AG04450 (cell line): Measurements from ENCODE around the gene NTF3. TPM values are rescaled to one million over a fixed set of nuclear protein-coding genes. Genes with fewer than 3 reads are reported as not detected.

Experiments
- CTCF ChIA-PET: fragments of 300-600, 350-600 bp; formaldehyde crosslinking; extraction: SDS; loops from one replicate; lab custom pipeline; 2022; ENCODE audit warnings: antibody characterized with exemption, inconsistent platforms; lab: Charles Lee
- POLR2A ChIA-PET: fragments of 350-600 bp; formaldehyde crosslinking; extraction: SDS; loops from one replicate; lab custom pipeline; 2021; ENCODE audit warnings: antibody characterized with exemption, inconsistent platforms; lab: Yijun Ruan, JAX
- DNase-seq: peaks from one replicate; pipeline ENCODE4 v3.0.0-alpha.2; 2011; ENCODE audit warnings: low read depth, low spot score
- H3K27ac ChIP-seq: one replicate; pipeline ENCODE4 v1.5.1; 2012; ENCODE audit warnings: low read depth, low read length, control low read depth
- H3K27me3 ChIP-seq: one replicate; pipeline ENCODE4 v1.6.0; 2012; ENCODE audit warnings: low read length; ENCODE audit not compliant: control insufficient read depth, insufficient read depth
- H3K4me3 ChIP-seq: 2 replicates; pipeline ENCODE4 v1.5.1; 2011; ENCODE audit warnings: mild to moderate bottlenecking, low read depth, low read length, control low read depth
- H3K9me3 ChIP-seq: 2 replicates; pipeline ENCODE4 v1.5.1; 2012; ENCODE audit warnings: low read length; ENCODE audit not compliant: control insufficient read depth, insufficient read depth
- CTCF ChIP-seq: IDR thresholded peaks from 2 replicates; pipeline ENCODE4 v1.5.1; 2011; ENCODE audit warnings: low read depth, low read length, control low read depth, inconsistent platforms
- polyA plus RNA-seq: library from polyadenylated mRNA; depleted of rRNA; stranded (reverse); fragments of >200 nt; gene quantifications from 2 replicates; pipeline ENCODE4 v1.2.3, GENCODE V29; 2011

Gene NTF3
- polyA plus RNA-seq, 1 experiment: 31.5 TPM

DNA sequence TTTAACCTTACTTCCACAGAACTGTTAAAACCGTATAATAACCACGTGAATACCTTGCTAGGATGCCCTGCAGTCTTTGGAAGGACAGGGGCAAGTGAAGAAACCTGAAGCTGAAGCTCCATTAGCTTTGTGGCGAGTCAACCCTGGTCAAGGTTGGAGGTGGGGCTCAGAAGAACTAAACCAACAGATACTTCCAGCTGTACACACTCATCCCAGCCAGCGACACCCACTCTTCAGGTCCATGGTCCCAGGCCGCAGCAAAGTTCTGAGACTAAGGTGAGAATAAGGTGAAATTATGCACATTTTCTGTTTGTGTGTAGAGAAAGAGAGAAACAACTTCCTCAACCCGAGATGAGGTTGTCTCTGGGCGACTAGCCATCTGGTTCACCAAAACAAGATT lies 77.6 kb downstream of the NTF3 start:
- Histone ChIP-seq H3K4me3 (no peak overlapping the region), H3K27me3 (no peaks in the 10 kb centered on the region), H3K9me3 (no peaks in the 10 kb centered on the region), H3K27ac (no peak overlapping the region)
- no peak for TF ChIP-seq CTCF
- ChIA-PET POLR2A (interaction anchor here (1.2 kb wide), 1 partner anchor 78 kb away, joined by 7 read pairs; the partner anchor contains the start of gene NTF3), CTCF (interaction anchor here (8.5 kb wide), 1 partner anchor 79 kb away, joined by 133 read pairs; the partner anchor contains the start of gene NTF3)
- DNase-seq: no peak

GRCh38 chr12:5510251-5510805 lies 78.4 kb downstream of the NTF3 start:
- Histone ChIP-seq H3K27ac (no peak overlapping the region), H3K9me3 (no peaks in the 10 kb centered on the region), H3K4me3 (no peak overlapping the region), H3K27me3 (no peaks in the 10 kb centered on the region)
- POLR2A ChIA-PET: no interaction called here
- no peak for DNase-seq
- no peak for TF ChIP-seq CTCF
- CTCF ChIA-PET: interaction anchor here (0.9 to 8.5 kb wide), 11 partner anchors 11 to 426 kb away, joined by 3 to 133 read pairs (median 4); partner anchors contain the start of gene NTF3

DNA sequence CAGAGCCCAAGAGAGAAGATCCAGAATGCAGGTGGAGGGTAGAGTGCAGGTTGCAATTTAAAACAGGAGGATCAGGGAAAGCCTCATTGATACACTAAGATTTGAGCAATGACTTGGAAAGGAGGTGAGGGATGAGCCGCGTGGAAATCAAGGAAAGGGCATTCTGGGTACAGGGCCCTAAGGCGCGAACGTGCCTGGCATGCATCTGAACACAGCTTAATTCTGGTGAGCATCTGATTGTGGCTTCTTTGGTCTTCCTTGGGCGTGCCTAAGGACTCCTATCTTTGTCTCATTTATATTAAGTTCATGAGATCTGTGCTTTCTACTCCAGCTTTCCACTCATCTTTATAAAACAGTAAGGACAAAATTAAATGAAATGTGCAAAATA lies 79.3 kb downstream of the NTF3 start:
- POLR2A ChIA-PET: interaction anchor here (1.3 kb wide), 1 partner anchor 79 kb away, joined by 5 read pairs; the partner anchor contains the start of gene NTF3
- DNase-seq: no peak

GRCh38 chr12:5511644-5512600 lies 80.0 kb downstream of the NTF3 start:
- no peaks in the 10 kb centered on the region for H3K9me3 ChIP-seq
- H3K4me3 ChIP-seq: 0 out of 2 replicates have a peak overlapping the region, but pooled peaks have one; percentile 10
- no peak overlapping the region for H3K27ac ChIP-seq
- TF ChIP-seq CTCF: peak; percentile 78
- DNase-seq: peak; percentile 23
- H3K27me3 ChIP-seq: no peaks in the 10 kb centered on the region
- CTCF ChIA-PET: interaction anchor here (0.6 to 8.5 kb wide), 27 partner anchors 10 to 428 kb away, joined by 3 to 133 read pairs (median 4); partner anchors contain the start of gene NTF3
- POLR2A ChIA-PET: interaction anchor here (1.3 kb wide), 1 partner anchor 79 kb away, joined by 5 read pairs; the partner anchor contains the start of gene NTF3

More for the DNA sequence above, 79.3 kb downstream of the NTF3 start:
- Histone ChIP-seq H3K27me3 (no peaks in the 10 kb centered on the region), H3K9me3 (no peaks in the 10 kb centered on the region), H3K4me3 (no peak overlapping the region), H3K27ac (no peak overlapping the region)
- CTCF ChIA-PET: interaction anchor here (0.6 to 8.5 kb wide), 26 partner anchors 10 to 427 kb away, joined by 3 to 133 read pairs (median 4); partner anchors contain the start of gene NTF3
- no peak for TF ChIP-seq CTCF
